ENCODE results near the gene APC. TPM values are rescaled to one million over a fixed set of nuclear protein-coding genes. Genes with fewer than 3 reads are reported as not detected.

The APC gene
- total RNA-seq, 2 experiments from 2014 or later = 21.8 to 22.8 TPM

GRCh38 chr5:112794410-112794809 lies 56.7 kb downstream of the APC start:
- ATAC-seq (ENCODE audit: poor library complexity) (no peak), DNase-seq (no peak)
- ChIA-PET POLR2A (no interaction called here), CTCF (no interaction called here)
- H3K27ac Mint-ChIP-seq = no peak overlapping the region
- intact Hi-C loops (cut with DNase I, micrococcal nuclease) = no loop called here
- H3K4me3 ChIP-seq (ENCODE audit: low read length) = no peak overlapping the region
- peaks cover 57% of the 10 kb centered on the region for H3K36me3 ChIP-seq (ENCODE audit: insufficient read depth, low read length)
- no peaks in the 10 kb centered on the region for H3K27me3 ChIP-seq (ENCODE audit: control insufficient read depth in 1 of 2, insufficient read depth in 2 of 2, low read length in 2 of 2)
- no peak overlapping the region for H3K27ac ChIP-seq (ENCODE audit: low read depth in 1 of 2, low read length in 2 of 2)
- H3K4me1 ChIP-seq (ENCODE audit: insufficient read depth, low read length) = no peaks in the 10 kb centered on the region
- no peaks in the 10 kb centered on the region for H3K27me3 Mint-ChIP-seq
- H3K9me3 ChIP-seq (ENCODE audit: control insufficient read depth in 1 of 2, insufficient read depth in 1 of 2, low read length in 2 of 2) = no peaks in the 10 kb centered on the region
- H3K9me3 Mint-ChIP-seq = no peaks in the 10 kb centered on the region
- H3K4me3 Mint-ChIP-seq = no peak overlapping the region
- H3K4me1 Mint-ChIP-seq (ENCODE audit: low read depth) = no peaks in the 10 kb centered on the region
- H3K36me3 Mint-ChIP-seq (ENCODE audit: low read depth) = peaks cover 73% of the 10 kb centered on the region
- no peak for TF ChIP-seq CTCF (IDR thresholded peaks at IDR 0.05)

- intact Hi-C loops (cut with DNase I, micrococcal nuclease) = no loop called here
- peaks cover 56% of the 10 kb centered on the region for H3K36me3 ChIP-seq (ENCODE audit: insufficient read depth, low read length)
- ChIA-PET POLR2A (no interaction called here), CTCF (interaction anchor here (1.6 kb wide), 1 partner anchor 53 kb away, joined by 3 read pairs; no protein-coding TSS in a partner anchor)
- no peaks in the 10 kb centered on the region for H3K4me1 ChIP-seq (ENCODE audit: insufficient read depth, low read length)
- H3K27ac ChIP-seq (ENCODE audit: low read depth in 1 of 2, low read length in 2 of 2) = no peak overlapping the region
- no peak for TF ChIP-seq CTCF (IDR thresholded peaks at IDR 0.05)
- Mint-ChIP-seq H3K4me3 (no peak overlapping the region), H3K36me3 (ENCODE audit: low read depth) (peaks cover 71% of the 10 kb centered on the region), H3K27ac (no peak overlapping the region), H3K27me3 (no peaks in the 10 kb centered on the region), H3K9me3 (no peaks in the 10 kb centered on the region), H3K4me1 (ENCODE audit: low read depth) (no peaks in the 10 kb centered on the region)
- DNase-seq = no peak
- no peaks in the 10 kb centered on the region for H3K27me3 ChIP-seq (ENCODE audit: control insufficient read depth in 1 of 2, insufficient read depth in 2 of 2, low read length in 2 of 2)
- no peak for ATAC-seq (ENCODE audit: poor library complexity)
- no peak overlapping the region for H3K4me3 ChIP-seq (ENCODE audit: low read length)
- no peaks in the 10 kb centered on the region for H3K9me3 ChIP-seq (ENCODE audit: control insufficient read depth in 1 of 2, insufficient read depth in 1 of 2, low read length in 2 of 2)
Observed at GRCh38 chr5:112795342-112795741, 57.7 kb downstream of the APC start.

- no peaks in the 10 kb centered on the region for H3K4me1 Mint-ChIP-seq (ENCODE audit: low read depth)
- H3K4me1 ChIP-seq (ENCODE audit: insufficient read depth, low read length) = no peaks in the 10 kb centered on the region
- H3K4me3 Mint-ChIP-seq = no peak overlapping the region
- no peak for TF ChIP-seq CTCF (IDR thresholded peaks at IDR 0.05)
- H3K9me3 Mint-ChIP-seq = no peaks in the 10 kb centered on the region
- ATAC-seq (ENCODE audit: poor library complexity) (no peak), DNase-seq (no peak)
- H3K27ac ChIP-seq (ENCODE audit: low read depth in 1 of 2, low read length in 2 of 2) = no peak overlapping the region
- H3K9me3 ChIP-seq (ENCODE audit: control insufficient read depth in 1 of 2, insufficient read depth in 1 of 2, low read length in 2 of 2) = no peaks in the 10 kb centered on the region
- peaks cover 53% of the 10 kb centered on the region for H3K36me3 ChIP-seq (ENCODE audit: insufficient read depth, low read length)
- no peak overlapping the region for H3K27ac Mint-ChIP-seq
- no peaks in the 10 kb centered on the region for H3K27me3 Mint-ChIP-seq
- H3K4me3 ChIP-seq (ENCODE audit: low read length) = no peak overlapping the region
- H3K27me3 ChIP-seq (ENCODE audit: control insufficient read depth in 1 of 2, insufficient read depth in 2 of 2, low read length in 2 of 2) = no peaks in the 10 kb centered on the region
- intact Hi-C loops (cut with DNase I, micrococcal nuclease) = no loop called here
- H3K36me3 Mint-ChIP-seq (ENCODE audit: low read depth) = peaks cover 71% of the 10 kb centered on the region
- ChIA-PET POLR2A (no interaction called here), CTCF (interaction anchor here (1.6 kb wide), 1 partner anchor 52 kb away, joined by 3 read pairs; no protein-coding TSS in a partner anchor)
Observed at GRCh38 chr5:112795944-112796678, 58.4 kb downstream of the APC start.

Measured in CD4-positive, alpha-beta T cell (primary cell).